Left lobe of liver (tissue), 2 donors: ENCODE measurements around the gene ZNF408. TPM values are rescaled to one million over a fixed set of nuclear protein-coding genes. Genes with fewer than 3 reads are reported as not detected.
A peak's percentile ranks its signal among the peaks of the same experiment; 100 is the strongest.
"Not testable (repeated sequence)": the region's sequence is repeated elsewhere in the genome, so short reads cannot be mapped to it uniquely, and the experiment has no call there.

Source experiments
- ATAC-seq: fragments of 200-7000 bp; cut with Tn5 transposase; one replicate; pipeline ENCODE4 v1.9.1; 2020; ENCODE audit warnings: mild to moderate bottlenecking, moderate library complexity
- DNase-seq: peaks from one replicate; pipeline ENCODE4 v3.0.0-alpha.2; 2020; ENCODE audit warnings: low spot score
- total RNA-seq: library from RNA; stranded (reverse); gene quantifications from one replicate; pipeline ENCODE4 v1.2.1, GENCODE V29; 2021
- donor health status: DM: no; HTN: no; CAD: no; lungs with moderate emphysema.
- donor health status: DM: no; HTN: yes; CAD: no.

The ZNF408 gene
- 9.4 TPM for total RNA-seq

GRCh38 chr11:46700241-46701077 lies at the start of gene ZNF408, which contains the start of gene ARHGAP1:
Gene ZNF408, plus strand, starts transcription at chr11:46701031. Its CDS starts 17 bp downstream, at chr11:46701048.
Gene ARHGAP1, minus strand, starts transcription at chr11:46700619. Its CDS starts 4,512 bp downstream, at chr11:46696107.
- ATAC-seq, result peak; percentile 87
- peak; percentile 99 for DNase-seq

GRCh38 chr11:46655631-46656030 lies 45.2 kb upstream of the ZNF408 start:
- DNase-seq (no peak), ATAC-seq (no peak)

- DNase-seq (no peak), ATAC-seq (no peak)
Measured at GRCh38 chr11:46657186-46657585, 43.6 kb upstream of the ZNF408 start.

GRCh38 chr11:46658259-46658658 lies 42.6 kb upstream of the ZNF408 start:
- peak; percentile 77 for DNase-seq
- ATAC-seq, result peak; percentile 89

GRCh38 chr11:46659908-46660307 lies 40.9 kb upstream of the ZNF408 start:
- ATAC-seq, result peak; percentile 25
- DNase-seq, result no peak

GRCh38 chr11:46661836-46662235 lies 39.0 kb upstream of the ZNF408 start:
- DNase-seq (no peak), ATAC-seq (no peak)

GRCh38 chr11:46662366-46662765 lies 38.5 kb upstream of the ZNF408 start:
- no peak for ATAC-seq

GRCh38 chr11:46663277-46663940 lies 37.4 kb upstream of the ZNF408 start:
- DNase-seq (no peak), ATAC-seq (no peak)

More at GRCh38 chr11:46662366-46662765, 38.5 kb upstream of the ZNF408 start:
- DNase-seq, result no peak

- no peak for DNase-seq
- no peak for ATAC-seq
Measured at GRCh38 chr11:46664612-46665011, 36.2 kb upstream of the ZNF408 start.

- ATAC-seq (no peak), DNase-seq (no peak)
Measured at GRCh38 chr11:46665356-46665755, 35.5 kb upstream of the ZNF408 start.

- DNase-seq (no peak), ATAC-seq (no peak)
Measured at GRCh38 chr11:46666516-46666915, 34.3 kb upstream of the ZNF408 start.

GRCh38 chr11:46667043-46667481 lies 33.8 kb upstream of the ZNF408 start:
- ATAC-seq (no peak), DNase-seq (no peak)

- DNase-seq (no peak), ATAC-seq (no peak)
Measured at GRCh38 chr11:46668480-46669085, 32.2 kb upstream of the ZNF408 start.

- ATAC-seq (peak; percentile 68), DNase-seq (no peak)
Measured at GRCh38 chr11:46669711-46670139, 31.1 kb upstream of the ZNF408 start.

GRCh38 chr11:46670521-46670920 lies 30.3 kb upstream of the ZNF408 start:
- DNase-seq, ATAC-seq: not testable (repeated sequence)

- ATAC-seq (no peak), DNase-seq (no peak)
Measured at GRCh38 chr11:46671958-46672315, 28.9 kb upstream of the ZNF408 start.

GRCh38 chr11:46672381-46672839 lies 28.4 kb upstream of the ZNF408 start:
- no peak for DNase-seq
- no peak for ATAC-seq

- peak; percentile 5 for ATAC-seq
Measured at GRCh38 chr11:46673713-46674462, 26.9 kb upstream of the ZNF408 start.

GRCh38 chr11:46674463-46675287 lies 26.2 kb upstream of the ZNF408 start:
- peak; percentile 4 for ATAC-seq
- DNase-seq, result no peak

More at GRCh38 chr11:46673713-46674462, 26.9 kb upstream of the ZNF408 start:
- DNase-seq, result no peak
